Neural cell (in vitro differentiated cells): ENCODE results near the gene ATG4D. TPM values are rescaled to one million over a fixed set of nuclear protein-coding genes. Genes with fewer than 3 reads are reported as not detected.

ENCODE experiments used
- H2AFZ ChIP-seq: fragments of 200-600, 300-800 bp; sonication (generic), shearing (Covaris generic); 2 replicates; pipeline ENCODE4 v1.6.0; 2014; ENCODE audit warnings: low read depth, mild to moderate bottlenecking, antibody characterized with exemption, low read length, moderate library complexity
- H3F3A ChIP-seq: fragments of 200-600 bp; shearing (Covaris generic); 2 replicates; pipeline ENCODE4 v1.6.1; 2016; ENCODE audit warnings: mild to moderate bottlenecking, moderate library complexity, mixed read lengths, antibody characterized with exemption, low read length; ENCODE audit not compliant: insufficient read depth, poor library complexity, severe bottlenecking
- H3K27ac ChIP-seq: fragments of 200-600, 300-800 bp; sonication (generic), shearing (Covaris generic); 2 replicates; pipeline ENCODE4 v1.5.1; 2014; ENCODE audit warnings: mild to moderate bottlenecking, low read length, moderate library complexity
- H3K27me3 ChIP-seq: fragments of 300-800, 200-600 bp; sonication (generic), shearing (Covaris generic); 2 replicates; pipeline ENCODE4 v1.6.0; 2014; ENCODE audit warnings: mild to moderate bottlenecking, low read depth, low read length, moderate library complexity; ENCODE audit not compliant: insufficient read depth
- H3K36me3 ChIP-seq: fragments of 300-800, 200-600 bp; sonication (generic), shearing (Covaris generic); 2 replicates; pipeline ENCODE4 v1.5.1; 2014; ENCODE audit warnings: mild to moderate bottlenecking, antibody characterized with exemption, low read length, moderate library complexity; ENCODE audit not compliant: insufficient read depth
- H3K4me2 ChIP-seq: fragments of 300-800, 200-600 bp; sonication (generic), shearing (Covaris generic); 2 replicates; pipeline ENCODE4 v1.6.0; 2014; ENCODE audit warnings: mild to moderate bottlenecking, low read length
- H3K4me3 ChIP-seq: fragments of 300-800, 200-600 bp; sonication (generic), shearing (Covaris generic); 2 replicates; pipeline ENCODE4 v1.5.1; 2014; ENCODE audit warnings: mild to moderate bottlenecking, low read length, moderate library complexity
- H3K79me2 ChIP-seq: fragments of 200-600 bp; shearing (Covaris generic); replicated peaks from 2 replicates; pipeline ENCODE4 v1.6.0; 2014; ENCODE audit warnings: mild to moderate bottlenecking, low read length, moderate library complexity; ENCODE audit not compliant: insufficient read depth
- H3K9ac ChIP-seq: fragments of 300-800, 200-600 bp; sonication (generic), shearing (Covaris generic); 2 replicates; pipeline ENCODE4 v1.6.1; 2016; ENCODE audit warnings: mild to moderate bottlenecking, low read length, mixed read lengths
- H3K9me2 ChIP-seq: fragments of 200-600 bp; shearing (Covaris generic); 2 replicates; pipeline ENCODE4 v1.6.1; 2016; ENCODE audit warnings: mild to moderate bottlenecking, low read length, mixed read lengths; ENCODE audit not compliant: insufficient read depth
- H3K9me3 ChIP-seq: fragments of 200-600, 300-800 bp; sonication (generic), shearing (Covaris generic); 2 replicates; pipeline ENCODE4 v1.6.1; 2016; ENCODE audit warnings: mild to moderate bottlenecking, mixed run types, low read length, moderate library complexity, mixed read lengths
- H4K20me1 ChIP-seq: fragments of 200-600 bp; shearing (Covaris generic); 2 replicates; pipeline ENCODE4 v1.6.1; 2016; ENCODE audit warnings: mild to moderate bottlenecking, mixed run types; ENCODE audit not compliant: insufficient read depth
- CTCF ChIP-seq: fragments of 450-650 bp; IDR thresholded peaks from 2 replicates; pipeline ENCODE4 v1.5.1; 2014; ENCODE audit warnings: antibody characterized with exemption, mild to moderate bottlenecking, moderate library complexity; ENCODE audit not compliant: poor library complexity, severe bottlenecking
- EP300 ChIP-seq: fragments of 450-650 bp; conservative IDR thresholded peaks from 2 replicates; pipeline ENCODE4 v1.6.1; 2014; ENCODE audit warnings: antibody characterized with exemption, mild to moderate bottlenecking, moderate library complexity; ENCODE audit not compliant: poor library complexity, severe bottlenecking
- EZH2 ChIP-seq: fragments of 200-600, 300-800 bp; shearing (Covaris generic), sonication (generic); IDR thresholded peaks from 2 replicates; pipeline ENCODE4 v1.6.1; 2014; ENCODE audit warnings: antibody characterized with exemption, low read length, borderline replicate concordance, mild to moderate bottlenecking; ENCODE audit not compliant: insufficient read depth, poor library complexity, severe bottlenecking
- MXI1 ChIP-seq: fragments of 450-650 bp; conservative IDR thresholded peaks from 2 replicates; pipeline ENCODE4 v1.6.1; 2014; ENCODE audit warnings: antibody characterized with exemption, mild to moderate bottlenecking; ENCODE audit not compliant: poor library complexity, severe bottlenecking
- POLR2AphosphoS5 ChIP-seq: IDR thresholded peaks from 2 replicates; pipeline ENCODE4 v1.6.1; 2012
- RAD21 ChIP-seq: fragments of 450-650 bp; conservative IDR thresholded peaks from 2 replicates; pipeline ENCODE4 v1.6.1; 2014; ENCODE audit warnings: antibody characterized with exemption, mild to moderate bottlenecking, moderate library complexity
- REST ChIP-seq: IDR thresholded peaks from 2 replicates; pipeline ENCODE4 v1.6.1; 2012; ENCODE audit warnings: borderline replicate concordance
- SMC3 ChIP-seq: fragments of 450-650 bp; conservative IDR thresholded peaks from 2 replicates; pipeline ENCODE4 v1.6.1; 2014; ENCODE audit warnings: antibody characterized with exemption, mild to moderate bottlenecking, moderate library complexity; ENCODE audit not compliant: poor library complexity
- TAF1 ChIP-seq: IDR thresholded peaks from 2 replicates; pipeline ENCODE4 v1.6.1; 2012; ENCODE audit warnings: low read depth
- polyA plus RNA-seq: library from polyadenylated mRNA; depleted of rRNA; stranded (reverse); fragments of >200 nt; gene quantifications from 2 replicates; pipeline ENCODE4 v1.2.3, GENCODE V29; 2014

ATG4D gene
- polyA plus RNA-seq, 1 donor from 2014 or later = 50.2 TPM

GRCh38 chr19:10499550-10500246 is 44.0 kb upstream of the ATG4D start:
- Histone ChIP-seq H2AFZ (no peak overlapping the region), H3K27me3 (no peaks in the 10 kb centered on the region), H3K36me3 (no peaks in the 10 kb centered on the region), H3K4me3 (no peak overlapping the region), H4K20me1 (no peaks in the 10 kb centered on the region), H3K27ac (no peak overlapping the region), H3K9ac (no peak overlapping the region), H3K9me3 (no peaks in the 10 kb centered on the region), H3K9me2 (no peaks in the 10 kb centered on the region), H3F3A (no peaks in the 10 kb centered on the region), H3K79me2 (peaks cover 9% of the 10 kb centered on the region), H3K4me2 (no peak overlapping the region)
- no peak for TF ChIP-seq RAD21
- TF ChIP-seq POLR2AphosphoS5 = no peak
- no peak for TF ChIP-seq SMC3
- no peak for TF ChIP-seq TAF1
- no peak for TF ChIP-seq MXI1

- TF ChIP-seq MXI1 = no peak
- TF ChIP-seq POLR2AphosphoS5 = no peak
- no peak for TF ChIP-seq EP300
- no peak for TF ChIP-seq REST
- no peak for TF ChIP-seq EZH2
- TF ChIP-seq SMC3 = no peak
- TF ChIP-seq RAD21 = no peak
- TF ChIP-seq TAF1 = no peak
- no peak for TF ChIP-seq CTCF
- H3K36me3 ChIP-seq = no peaks in the 10 kb centered on the region
- H3K27ac ChIP-seq = no peak overlapping the region
- no peaks in the 10 kb centered on the region for H4K20me1 ChIP-seq
- H3K9me3 ChIP-seq = no peaks in the 10 kb centered on the region
- H3K4me2 ChIP-seq = no peak overlapping the region
- no peak overlapping the region for H3K9ac ChIP-seq
- no peaks in the 10 kb centered on the region for H3F3A ChIP-seq
- H3K4me3 ChIP-seq = no peak overlapping the region
- H3K79me2 ChIP-seq = peaks cover 9% of the 10 kb centered on the region
- H2AFZ ChIP-seq = no peak overlapping the region
- H3K9me2 ChIP-seq = no peaks in the 10 kb centered on the region
- no peaks in the 10 kb centered on the region for H3K27me3 ChIP-seq
Observed at GRCh38 chr19:10500247-10500592, 43.5 kb upstream of the ATG4D start.
